ENCODE results near the gene OR10H3. TPM values are rescaled to one million over a fixed set of nuclear protein-coding genes. Genes with fewer than 3 reads are reported as not detected.
"Not testable (repeated sequence)": the region's sequence is repeated elsewhere in the genome, so short reads cannot be mapped to it uniquely, and the experiment has no call there.

Gene OR10H3
- total RNA-seq, 4 donors from 2014 or later = not detected

GRCh38 chr19:15781661-15782060 lies 43.9 kb downstream of the OR10H3 start:
- intact Hi-C loops (cut with DNase I; ENCODE audit: low total_unique reads) = no loop called here
- H3K4me3 ChIP-seq = no peak overlapping the region
- no peaks in the 10 kb centered on the region for H3K27me3 ChIP-seq
- H3K9me3 ChIP-seq = no peaks in the 10 kb centered on the region
- H3K27ac ChIP-seq = no peak overlapping the region
- no peak for DNase-seq
- no peaks in the 10 kb centered on the region for H3K36me3 ChIP-seq
- TF ChIP-seq CTCF (IDR thresholded peaks at IDR 0.05) = no peak
- TF ChIP-seq POLR2A (IDR thresholded peaks at IDR 0.05) = no peak
- no peak for TF ChIP-seq EP300 (IDR thresholded peaks at IDR 0.05; ENCODE audit: low read depth)
- TF ChIP-seq POLR2AphosphoS5 (IDR thresholded peaks at IDR 0.05) = no peak
- WGBS, 2 donors (ENCODE audit: low coverage in 1 of 2) = 76% methylated on average over 5 of the region's 5 CpGs; no CpG with 5 or more reads in 1 of the 2 donors
- in situ Hi-C loops (cut with MboI; ENCODE audit: low pct_ligation_motif_present in 1 of 4, low pct_unique_long_range_greater_than_20kb in 1 of 4, low sequenced_read_pairs in 3 of 4) = no loop called here
- H3K4me1 ChIP-seq = peaks cover 7 to 12% (median 11%) of the 10 kb centered on the region in 4 donors

GRCh38 chr19:15782211-15782610 lies 44.4 kb downstream of the OR10H3 start:
- DNase-seq = no peak
- WGBS, 2 donors (ENCODE audit: low coverage in 1 of 2) = 74% methylated on average over 3 of the region's 3 CpGs; no CpG with 5 or more reads in 1 of the 2 donors
- intact Hi-C loops (cut with DNase I; ENCODE audit: low total_unique reads) = no loop called here

DNA sequence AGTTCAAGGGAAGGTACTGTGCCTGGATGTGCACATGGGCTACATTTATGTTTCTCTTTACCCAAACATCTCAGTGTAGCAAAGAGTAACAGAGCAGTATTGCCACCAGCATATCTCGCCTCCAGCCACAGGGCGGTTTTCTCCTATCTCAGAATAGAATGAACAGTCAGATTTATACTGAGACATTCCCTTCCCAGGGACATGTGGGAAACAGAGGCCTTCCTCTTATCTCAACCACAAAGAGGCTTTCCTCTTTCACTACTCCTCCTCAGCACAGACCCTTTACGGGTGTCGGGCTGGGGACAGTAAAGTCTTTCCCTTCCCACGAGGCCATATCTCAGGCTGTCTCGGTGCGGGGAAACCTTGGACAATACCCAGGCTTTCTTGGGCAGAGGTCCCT lies 45.1 kb downstream of the OR10H3 start:
- intact Hi-C loops (cut with DNase I; ENCODE audit: low total_unique reads); H3K9me3 ChIP-seq; in situ Hi-C loops (cut with MboI; ENCODE audit: low pct_ligation_motif_present in 1 of 4, low pct_unique_long_range_greater_than_20kb in 1 of 4, low sequenced_read_pairs in 3 of 4); DNase-seq; H3K27me3 ChIP-seq; H3K4me3 ChIP-seq; H3K27ac ChIP-seq; H3K36me3 ChIP-seq: not testable (repeated sequence)
- 47 to 75% methylated on average over 2 to 7 of the region's 7 CpGs for WGBS, 2 donors (ENCODE audit: low coverage in 1 of 2)
- peaks cover 7 to 14% (median 11%) of the 10 kb centered on the region in 4 donors for H3K4me1 ChIP-seq

More at GRCh38 chr19:15782211-15782610, 44.4 kb downstream of the OR10H3 start:
- Histone ChIP-seq H3K27me3 (no peaks in the 10 kb centered on the region), H3K4me3 (no peak overlapping the region), H3K27ac (no peak overlapping the region), H3K4me1 (peaks cover 7 to 12% (median 11%) of the 10 kb centered on the region in 4 donors), H3K36me3 (no peaks in the 10 kb centered on the region), H3K9me3 (no peaks in the 10 kb centered on the region)
- TF ChIP-seq POLR2AphosphoS5 (IDR thresholded peaks at IDR 0.05) (no peak), CTCF (IDR thresholded peaks at IDR 0.05) (no peak), POLR2A (IDR thresholded peaks at IDR 0.05) (no peak), EP300 (IDR thresholded peaks at IDR 0.05; ENCODE audit: low read depth) (no peak)
- in situ Hi-C loops (cut with MboI; ENCODE audit: low pct_ligation_motif_present in 1 of 4, low pct_unique_long_range_greater_than_20kb in 1 of 4, low sequenced_read_pairs in 3 of 4) = no loop called here

GRCh38 chr19:15787611-15788155 lies 49.9 kb downstream of the OR10H3 start, which contains the start of gene OR10H5:
Gene OR10H5, plus strand, starts transcription at chr19:15787661. Its CDS starts 6,388 bp downstream, at chr19:15794049.
- intact Hi-C loops (cut with DNase I; ENCODE audit: low total_unique reads) = loop anchor here (1.0 kb wide), 1 partner anchor 41 kb away; no protein-coding TSS in a partner anchor
- DNase-seq = no peak

More at GRCh38 chr19:15787611-15788155, 49.9 kb downstream of the OR10H3 start, which contains the start of gene OR10H5:
- peaks cover 0 to 15% (median 1%) of the 10 kb centered on the region in 4 donors for H3K4me1 ChIP-seq
- TF ChIP-seq EP300 (IDR thresholded peaks at IDR 0.05; ENCODE audit: low read depth) (no peak), CTCF (IDR thresholded peaks at IDR 0.05) (no peak), POLR2A (IDR thresholded peaks at IDR 0.05) (no peak), POLR2AphosphoS5 (IDR thresholded peaks at IDR 0.05) (no peak)
- H3K9me3 ChIP-seq = no peaks in the 10 kb centered on the region
- no peak within 1 kb of the TSS for H3K4me3 ChIP-seq
- in situ Hi-C loops (cut with MboI; ENCODE audit: low pct_ligation_motif_present in 1 of 4, low pct_unique_long_range_greater_than_20kb in 1 of 4, low sequenced_read_pairs in 3 of 4) = no loop called here
- H3K27ac ChIP-seq = peak within 1 kb of the TSS in 3 of 4 donors; percentile 5 to 21 (median 8)
- no peaks in the 10 kb centered on the region for H3K27me3 ChIP-seq
- H3K36me3 ChIP-seq = no peaks in the 10 kb centered on the region
- WGBS, 2 donors (ENCODE audit: low coverage in 1 of 2) = 80% methylated on average over 4 to 6 of the region's 6 CpGs
